HG03103 (cell line): ENCODE data around the gene MUC5B.
"Not testable (repeated sequence)": the region's sequence is repeated elsewhere in the genome, so short reads cannot be mapped to it uniquely, and the experiment has no call there.

Source experiments
- ATAC-seq: cut with Tn5 transposase; IDR thresholded peaks from one replicate; pipeline ENCODE4 v1.9.1; 2021; ENCODE audit warnings: low read depth; ENCODE audit not compliant: unreplicated experiment

Gene MUC5B

GRCh38 chr11:1201395-1202153 is 21.3 kb upstream of the MUC5B start:
- ATAC-seq = no peak

- ATAC-seq = no peak
Observed at GRCh38 chr11:1202154-1202775, 20.6 kb upstream of the MUC5B start.

- ATAC-seq = no peak
Observed at GRCh38 chr11:1202776-1203504, 19.9 kb upstream of the MUC5B start.

GRCh38 chr11:1203505-1204271 is 19.2 kb upstream of the MUC5B start:
- ATAC-seq = no peak

- no peak for ATAC-seq
Observed at GRCh38 chr11:1204381-1205101, 18.3 kb upstream of the MUC5B start.

GRCh38 chr11:1205121-1205986 is 17.5 kb upstream of the MUC5B start:
- ATAC-seq = no peak

- ATAC-seq = no peak
Observed at GRCh38 chr11:1205987-1206331, 16.9 kb upstream of the MUC5B start.

- ATAC-seq = no peak
Observed at GRCh38 chr11:1206391-1207271, 16.2 kb upstream of the MUC5B start.

GRCh38 chr11:1207401-1208143 is 15.3 kb upstream of the MUC5B start:
- ATAC-seq = no peak

- ATAC-seq = no peak
Observed at GRCh38 chr11:1208144-1208393, 14.8 kb upstream of the MUC5B start.

GRCh38 chr11:1208394-1209261 is 14.2 kb upstream of the MUC5B start:
- no peak for ATAC-seq

GRCh38 chr11:1209371-1210057 is 13.4 kb upstream of the MUC5B start:
- no peak for ATAC-seq

GRCh38 chr11:1211838-1212237 is 11.0 kb upstream of the MUC5B start:
- no peak for ATAC-seq

- ATAC-seq = not testable (repeated sequence)
Observed at GRCh38 chr11:1215826-1216225, 7.0 kb upstream of the MUC5B start.

GRCh38 chr11:1217151-1217550 is 5.7 kb upstream of the MUC5B start:
- ATAC-seq = no peak

GRCh38 chr11:1218256-1218787 is 4.5 kb upstream of the MUC5B start:
- ATAC-seq = no peak
